ENCODE results near the gene AGPAT1.
"Not testable (repeated sequence)": the region's sequence is repeated elsewhere in the genome, so short reads cannot be mapped to it uniquely, and the experiment has no call there.

The AGPAT1 gene

GRCh38 chr6:32151181-32151862 lies 24.6 kb downstream of the AGPAT1 start:
- DNase-seq (ENCODE audit: low read depth in 1 of 2, low spot score in 1 of 2), result no peak

GRCh38 chr6:32149932-32150870 lies 25.7 kb downstream of the AGPAT1 start:
- DNase-seq (ENCODE audit: low read depth in 1 of 2, low spot score in 1 of 2), result no peak

GRCh38 chr6:32149092-32149755 lies 26.7 kb downstream of the AGPAT1 start:
- DNase-seq (ENCODE audit: low read depth in 1 of 2, low spot score in 1 of 2), result no peak

DNA sequence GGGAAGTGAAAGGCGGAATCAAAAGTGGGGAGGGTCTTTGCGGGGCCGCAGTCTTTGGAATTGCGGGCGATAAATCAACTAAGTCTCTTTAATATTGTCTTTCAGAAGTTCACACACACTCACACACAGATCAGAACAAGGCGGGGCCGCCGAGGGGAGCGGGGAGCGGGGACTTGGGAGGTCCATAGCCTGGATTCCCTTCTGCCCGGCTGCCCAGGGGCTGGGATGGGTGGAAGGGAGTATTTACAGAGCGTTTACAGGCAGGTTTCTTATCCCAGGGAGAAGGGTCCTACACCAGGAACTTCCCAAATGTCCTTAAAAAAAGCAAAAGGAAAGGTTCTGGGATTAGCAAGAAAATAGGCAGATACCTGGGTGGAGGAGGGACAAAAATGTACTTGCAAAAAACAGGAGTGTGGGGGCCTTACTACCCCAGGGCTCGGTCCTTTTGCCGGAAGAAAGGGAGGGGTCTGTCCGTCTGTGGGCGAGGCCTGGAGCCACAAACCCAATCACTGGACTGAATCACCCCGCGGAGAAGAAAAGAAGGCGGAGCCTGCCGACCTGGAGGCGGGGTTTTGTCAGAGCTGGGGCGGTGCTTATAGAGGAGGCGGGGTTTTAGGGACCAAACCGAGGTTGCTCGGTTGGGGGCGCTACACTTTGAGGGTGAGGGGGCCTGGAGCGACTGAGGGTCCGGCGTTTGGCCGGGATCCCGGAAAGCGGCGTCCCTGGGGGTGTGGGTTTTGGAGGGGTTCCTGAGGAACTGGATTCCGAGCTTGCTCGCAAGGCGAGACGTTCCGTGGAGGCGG lies 27.4 kb downstream of the AGPAT1 start:
- peak; percentile 25 to 52 for DNase-seq (ENCODE audit: low read depth in 1 of 2, low spot score in 1 of 2)

DNA sequence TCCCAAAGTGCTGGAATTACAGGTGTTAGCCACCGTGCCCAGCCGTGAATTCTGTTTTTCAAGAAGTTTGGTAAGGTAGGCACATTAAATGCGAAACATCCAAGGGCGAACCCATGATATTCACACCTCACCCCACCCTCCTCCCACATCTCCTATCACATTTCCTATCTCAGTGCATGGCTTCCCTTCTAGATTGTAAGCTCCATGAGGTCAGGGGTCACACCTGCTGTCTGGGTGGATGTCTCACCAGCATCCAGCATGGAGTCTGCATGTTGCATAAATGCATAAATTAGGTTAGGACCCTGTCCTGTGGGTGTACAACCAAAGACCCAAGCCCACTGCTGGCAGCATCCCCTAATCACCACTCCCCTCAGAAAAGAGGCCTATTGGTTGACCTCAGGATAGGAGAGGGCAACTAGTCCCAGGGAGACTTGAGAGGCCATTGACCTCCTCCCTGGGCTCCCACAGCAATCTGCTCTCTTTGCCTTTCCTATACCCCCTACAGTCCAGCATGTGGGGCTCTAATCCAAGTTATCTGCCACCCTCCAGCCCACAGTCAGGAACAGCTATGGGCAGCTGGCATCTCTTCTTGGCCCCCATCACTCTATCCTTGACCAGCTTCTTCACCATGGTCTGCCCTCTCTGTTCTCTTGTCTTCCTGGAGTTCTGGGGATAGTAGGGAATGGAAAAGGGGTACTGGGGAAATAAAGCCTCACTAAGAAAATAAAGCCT lies 28.3 kb downstream of the AGPAT1 start:
- no peak for DNase-seq (ENCODE audit: low read depth in 1 of 2, low spot score in 1 of 2)

DNA sequence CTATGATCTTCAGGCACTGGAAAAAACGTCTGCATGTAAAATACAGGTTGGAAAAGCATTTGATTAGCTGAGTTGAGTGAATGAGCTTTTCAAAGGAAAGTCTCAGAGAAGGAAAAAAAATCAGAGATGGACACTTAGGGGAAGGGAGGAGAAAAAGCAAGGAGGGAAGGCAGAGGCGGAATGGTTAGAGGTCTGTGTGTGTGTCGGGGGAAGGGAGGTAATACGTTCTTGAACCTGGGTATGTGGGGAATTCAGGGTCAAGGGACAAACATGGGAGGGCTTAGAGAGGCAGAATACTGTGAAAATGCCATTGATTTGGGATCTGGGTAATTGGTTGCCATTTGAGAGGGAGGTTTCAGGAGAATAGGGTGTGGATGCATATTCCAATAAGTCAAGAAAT lies 29.2 kb downstream of the AGPAT1 start:
- no peak for DNase-seq (ENCODE audit: low read depth in 1 of 2, low spot score in 1 of 2)

- no peak for DNase-seq (ENCODE audit: low read depth in 1 of 2, low spot score in 1 of 2)
Measured at GRCh38 chr6:32146287-32146686, 29.6 kb downstream of the AGPAT1 start.

DNA sequence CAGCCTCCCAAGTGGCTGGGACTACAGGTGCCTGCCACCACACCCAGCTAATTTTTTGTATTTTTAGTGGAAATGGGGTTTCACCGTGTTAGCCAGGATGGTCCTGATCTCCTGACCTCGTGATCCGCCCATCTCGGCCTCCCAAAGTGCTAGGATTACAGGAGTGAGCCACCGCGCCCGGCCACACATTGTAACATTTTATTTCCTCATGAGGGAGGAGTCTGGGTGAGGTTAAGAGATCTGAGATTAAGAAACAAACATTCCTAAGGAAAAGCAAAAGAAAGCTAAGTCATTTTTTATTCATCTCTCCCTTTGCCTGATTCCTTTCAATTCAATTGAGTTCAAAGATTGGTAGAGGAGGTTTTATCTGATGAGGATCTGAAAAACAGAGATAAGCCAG lies 31.6 kb downstream of the AGPAT1 start:
- DNase-seq (ENCODE audit: low read depth in 1 of 2, low spot score in 1 of 2), result not testable (repeated sequence)

GRCh38 chr6:32140420-32141046 lies 35.4 kb downstream of the AGPAT1 start:
- DNase-seq (ENCODE audit: low read depth in 1 of 2, low spot score in 1 of 2), result no peak

DNA sequence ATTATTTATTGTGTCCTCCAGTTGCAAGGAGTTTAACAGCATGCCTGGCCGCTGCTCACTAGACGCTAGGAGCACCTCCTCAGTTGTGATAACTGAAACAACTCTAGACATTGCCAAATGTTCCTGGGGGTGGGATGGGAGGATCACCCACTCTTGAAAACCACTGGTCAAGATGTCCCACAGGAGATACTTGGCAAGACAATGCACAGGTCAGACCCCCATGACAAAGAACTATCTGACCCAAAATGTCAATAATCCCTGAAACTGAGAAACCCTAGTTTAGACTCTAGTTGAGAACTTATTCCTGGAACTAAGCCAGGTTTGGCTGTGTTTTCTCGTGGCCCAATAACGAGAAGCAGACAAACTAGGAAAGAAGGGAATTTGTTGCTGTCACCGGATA lies 36.3 kb downstream of the AGPAT1 start:
- DNase-seq (ENCODE audit: low read depth in 1 of 2, low spot score in 1 of 2), result no peak

GRCh38 chr6:32137454-32137853 lies 38.4 kb downstream of the AGPAT1 start:
- DNase-seq (ENCODE audit: low read depth in 1 of 2, low spot score in 1 of 2), result no peak

DNA sequence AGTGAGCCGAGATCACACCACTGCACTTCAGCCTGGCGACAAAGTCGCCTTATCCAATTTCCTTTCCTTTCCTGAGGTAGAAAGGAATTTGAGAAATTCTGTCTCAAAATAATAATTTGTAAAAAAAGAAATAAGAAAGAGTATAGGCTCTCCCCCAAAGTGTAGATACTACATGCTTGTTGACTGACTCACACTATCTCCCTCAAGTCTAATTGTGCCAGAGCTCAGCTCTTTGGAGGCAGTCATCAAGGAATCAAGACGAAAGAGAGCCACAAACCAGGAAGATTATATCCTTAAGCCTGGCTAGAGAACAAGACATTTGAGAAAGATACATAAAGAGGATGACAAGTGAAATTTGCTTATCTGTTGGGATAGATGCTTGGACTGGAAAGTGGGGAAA lies 42.1 kb downstream of the AGPAT1 start:
- DNase-seq (ENCODE audit: low read depth in 1 of 2, low spot score in 1 of 2), result no peak

GRCh38 chr6:32132110-32132509 lies 43.8 kb downstream of the AGPAT1 start:
- no peak for DNase-seq (ENCODE audit: low read depth in 1 of 2, low spot score in 1 of 2)

GRCh38 chr6:32131439-32131948 lies 44.4 kb downstream of the AGPAT1 start:
- no peak for DNase-seq (ENCODE audit: low read depth in 1 of 2, low spot score in 1 of 2)

GRCh38 chr6:32129297-32130088 lies 46.4 kb downstream of the AGPAT1 start:
- DNase-seq (ENCODE audit: low read depth in 1 of 2, low spot score in 1 of 2), result no peak

GRCh38 chr6:32128751-32129296 lies 47.1 kb downstream of the AGPAT1 start:
- DNase-seq (ENCODE audit: low read depth in 1 of 2, low spot score in 1 of 2), result no peak

GRCh38 chr6:32127717-32128592 lies 47.9 kb downstream of the AGPAT1 start, which contains the start of gene ATF6B:
Gene ATF6B, minus strand, starts transcription at chr6:32128246. Its CDS starts 39 bp downstream, at chr6:32128207.
- DNase-seq (ENCODE audit: low read depth in 1 of 2, low spot score in 1 of 2), result peak; percentile 89 to 95

DNA sequence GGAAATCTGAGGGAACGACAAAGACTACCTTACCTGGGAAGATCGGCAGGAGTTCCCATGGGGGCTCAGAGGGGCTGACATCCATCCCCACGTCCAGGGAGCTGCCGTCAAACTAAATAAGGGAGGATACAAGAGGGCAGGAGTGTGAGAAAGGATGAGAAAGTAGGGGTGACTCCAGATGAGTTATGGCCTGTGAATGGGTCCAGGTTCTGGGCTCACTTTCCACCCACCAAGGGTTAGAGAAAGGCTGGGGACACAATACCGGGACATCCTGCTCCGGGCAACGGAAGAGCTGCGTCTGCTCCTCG lies 48.5 kb downstream of the AGPAT1 start:
- no peak for DNase-seq (ENCODE audit: low read depth in 1 of 2, low spot score in 1 of 2)
